Activated CD8-positive, alpha-beta T cell treated with anti-CD3 and anti-CD28 coated beads, Interleukin-2, amount 10 ng/mL, durations not matched to agents 7 days and 5 days (primary cell): ENCODE measurements around the gene ADARB1. TPM values are rescaled to one million over a fixed set of nuclear protein-coding genes. Genes with fewer than 3 reads are reported as not detected.
A peak's percentile ranks its signal among the peaks of the same experiment; 100 is the strongest.

ENCODE experiments used
- ATAC-seq: fragments of 150-1000 bp; cut with Tn5 transposase; one replicate; pipeline ENCODE4 v1.10.0; 2021; ENCODE audit warnings: moderate library complexity
- CTCF ChIA-PET: fragments of 350-600 bp; sonication (Branson Sonifier 250); formaldehyde crosslinking; loops from one replicate; lab custom pipeline; 2021; ENCODE audit warnings: antibody characterized with exemption; lab: Charles Lee
- POLR2A ChIA-PET: fragments of 350-600 bp; sonication (Branson Sonifier 250); formaldehyde crosslinking; loops from one replicate; lab custom pipeline; 2021; ENCODE audit warnings: antibody characterized with exemption; lab: Charles Lee
- DNase-seq: peaks from one replicate; pipeline ENCODE4 v3.0.0-alpha.2; 2020
- H3K27ac Mint-ChIP-seq: one replicate; pipeline ENCODE4 v1.8.0; 2021; ENCODE audit warnings: mild to moderate bottlenecking, mixed read lengths
- H3K27me3 Mint-ChIP-seq: one replicate; pipeline ENCODE4 v1.8.0; 2021; ENCODE audit warnings: low read depth, mixed read lengths
- H3K36me3 Mint-ChIP-seq: one replicate; pipeline ENCODE4 v1.8.0; 2021; ENCODE audit warnings: low read depth, mixed read lengths
- H3K4me1 Mint-ChIP-seq: one replicate; pipeline ENCODE4 v1.8.0; 2021; ENCODE audit warnings: low read depth, mixed read lengths
- H3K4me3 Mint-ChIP-seq: one replicate; pipeline ENCODE4 v1.8.0; 2021; ENCODE audit warnings: mild to moderate bottlenecking, mixed read lengths
- H3K9me3 Mint-ChIP-seq: one replicate; pipeline ENCODE4 v1.8.0; 2022; ENCODE audit warnings: mixed read lengths; ENCODE audit not compliant: insufficient read depth
- total RNA-seq, 2 experiments: library from RNA; stranded (reverse); gene quantifications; one replicate each; pipeline ENCODE4 v1.2.3, GENCODE V29; 2021

Gene ADARB1
- total RNA-seq, 2 experiments from 2014 or later = 52.9 to 66.2 TPM

- peaks cover 17% of the 10 kb centered on the region for H3K27me3 Mint-ChIP-seq
- peaks cover 42% of the 10 kb centered on the region for H3K4me1 Mint-ChIP-seq
Observed at GRCh38 chr21:45228656-45229240, 154.4 kb downstream of the ADARB1 start.

GRCh38 chr21:45231705-45232104 lies 157.3 kb downstream of the ADARB1 start:
- peaks cover 24% of the 10 kb centered on the region for H3K4me1 Mint-ChIP-seq
- ChIA-PET POLR2A (no interaction called here), CTCF (no interaction called here)
- ATAC-seq = no peak
- no peaks in the 10 kb centered on the region for H3K36me3 Mint-ChIP-seq
- peaks cover 31% of the 10 kb centered on the region for H3K27me3 Mint-ChIP-seq
- DNase-seq = no peak
- H3K27ac Mint-ChIP-seq = no peak overlapping the region
- H3K4me3 Mint-ChIP-seq = no peak overlapping the region
- no peaks in the 10 kb centered on the region for H3K9me3 Mint-ChIP-seq

More at GRCh38 chr21:45228656-45229240, 154.4 kb downstream of the ADARB1 start:
- Mint-ChIP-seq H3K9me3 (no peaks in the 10 kb centered on the region), H3K36me3 (peaks cover 2% of the 10 kb centered on the region), H3K27ac (no peak overlapping the region), H3K4me3 (no peak overlapping the region)
- ChIA-PET CTCF (interaction anchor here (0.8 to 1.1 kb wide), 2 partner anchors 21 to 89 kb away, joined by 3 to 5 read pairs; no protein-coding TSS in a partner anchor), POLR2A (no interaction called here)
- no peak for DNase-seq
- ATAC-seq = no peak

- no peaks in the 10 kb centered on the region for H3K9me3 Mint-ChIP-seq
Observed at GRCh38 chr21:45234127-45234526, 159.7 kb downstream of the ADARB1 start.

DNA sequence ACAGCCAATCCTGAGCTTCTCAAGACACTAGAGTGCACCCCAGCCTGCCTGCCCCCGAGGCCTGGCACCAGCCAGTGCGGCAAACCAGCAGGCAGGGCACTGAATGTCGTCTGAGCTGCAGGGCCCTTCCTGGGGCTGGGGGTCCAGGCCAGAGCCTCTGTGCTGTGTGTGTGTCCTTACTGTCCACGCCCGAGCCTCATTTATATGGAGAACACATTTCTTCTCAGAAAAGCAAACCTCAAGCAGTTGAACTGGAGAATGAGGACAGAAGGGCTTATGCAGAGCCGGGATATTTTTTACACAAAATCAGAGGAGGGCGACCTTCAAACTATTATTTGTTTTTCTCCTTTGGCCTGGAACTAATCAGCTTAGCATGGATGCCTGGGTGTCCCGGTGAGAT lies 160.6 kb downstream of the ADARB1 start:
- Mint-ChIP-seq H3K4me3 (no peak overlapping the region), H3K9me3 (no peaks in the 10 kb centered on the region), H3K4me1 (no peaks in the 10 kb centered on the region), H3K27me3 (peaks cover 46% of the 10 kb centered on the region), H3K27ac (no peak overlapping the region), H3K36me3 (no peaks in the 10 kb centered on the region)
- ChIA-PET CTCF (interaction anchor here (0.9 to 1.2 kb wide), 2 partner anchors 13 to 95 kb away, joined by 3 to 4 read pairs; no protein-coding TSS in a partner anchor), POLR2A (no interaction called here)
- ATAC-seq (no peak), DNase-seq (no peak)

More at GRCh38 chr21:45234127-45234526, 159.7 kb downstream of the ADARB1 start:
- peaks cover 38% of the 10 kb centered on the region for H3K27me3 Mint-ChIP-seq
- ChIA-PET CTCF (interaction anchor here (0.9 kb wide), 1 partner anchor 14 kb away, joined by 3 read pairs; no protein-coding TSS in a partner anchor), POLR2A (no interaction called here)
- no peak overlapping the region for H3K27ac Mint-ChIP-seq
- ATAC-seq (no peak), DNase-seq (no peak)
- H3K4me3 Mint-ChIP-seq = no peak overlapping the region
- no peaks in the 10 kb centered on the region for H3K4me1 Mint-ChIP-seq
- no peaks in the 10 kb centered on the region for H3K36me3 Mint-ChIP-seq

DNA sequence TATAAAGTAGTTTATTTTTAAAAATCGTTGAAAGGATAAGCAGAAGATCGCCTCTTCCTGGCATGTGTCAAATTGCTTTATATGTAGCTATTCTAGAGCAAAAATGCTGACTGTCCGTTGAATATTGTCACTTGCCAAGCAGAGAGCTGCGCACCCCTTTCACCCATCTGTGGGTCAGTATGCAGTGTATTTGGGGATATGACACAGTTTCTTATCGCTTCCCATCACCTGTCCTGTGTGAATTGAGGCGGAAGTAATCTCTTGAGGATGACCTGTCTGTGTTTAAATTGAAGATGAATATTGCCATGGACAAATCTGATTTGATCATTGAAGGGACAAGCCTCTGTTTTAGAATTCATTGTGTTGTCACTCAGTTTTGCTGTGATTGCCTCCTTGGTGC lies 161.1 kb downstream of the ADARB1 start:
- CTCF ChIA-PET = interaction anchor here (1.2 kb wide), 1 partner anchor 96 kb away, joined by 4 read pairs; no protein-coding TSS in a partner anchor
- H3K4me3 Mint-ChIP-seq = no peak overlapping the region
- no peaks in the 10 kb centered on the region for H3K4me1 Mint-ChIP-seq
- ATAC-seq (no peak), DNase-seq (no peak)
- no peak overlapping the region for H3K27ac Mint-ChIP-seq
- POLR2A ChIA-PET = no interaction called here
- H3K9me3 Mint-ChIP-seq = no peaks in the 10 kb centered on the region
- H3K36me3 Mint-ChIP-seq = no peaks in the 10 kb centered on the region
- H3K27me3 Mint-ChIP-seq = peaks cover 49% of the 10 kb centered on the region

- CTCF ChIA-PET = interaction anchor here (1.0 to 1.8 kb wide), 3 partner anchors 9 to 96 kb away, joined by 3 to 6 read pairs (median 5); no protein-coding TSS in a partner anchor
- Mint-ChIP-seq H3K4me3 (no peak overlapping the region), H3K27me3 (peaks cover 57% of the 10 kb centered on the region), H3K27ac (peak overlapping the region; percentile 17), H3K9me3 (no peaks in the 10 kb centered on the region), H3K4me1 (no peaks in the 10 kb centered on the region), H3K36me3 (no peaks in the 10 kb centered on the region)
- DNase-seq = no peak
- ATAC-seq = no peak
- POLR2A ChIA-PET = no interaction called here
Observed at GRCh38 chr21:45236481-45236880, 162.1 kb downstream of the ADARB1 start.

GRCh38 chr21:45237401-45237800 lies 163.0 kb downstream of the ADARB1 start:
- H3K27ac Mint-ChIP-seq = no peak overlapping the region
- peaks cover 7% of the 10 kb centered on the region for H3K9me3 Mint-ChIP-seq
- H3K4me1 Mint-ChIP-seq = no peaks in the 10 kb centered on the region
- no peak overlapping the region for H3K4me3 Mint-ChIP-seq
- POLR2A ChIA-PET = no interaction called here
- ATAC-seq (no peak), DNase-seq (no peak)
- CTCF ChIA-PET = interaction anchor here (1.6 to 1.8 kb wide), 2 partner anchors 10 to 97 kb away, joined by 5 to 6 read pairs; no protein-coding TSS in a partner anchor
- peaks cover 53% of the 10 kb centered on the region for H3K27me3 Mint-ChIP-seq
- H3K36me3 Mint-ChIP-seq = peaks cover 4% of the 10 kb centered on the region

DNA sequence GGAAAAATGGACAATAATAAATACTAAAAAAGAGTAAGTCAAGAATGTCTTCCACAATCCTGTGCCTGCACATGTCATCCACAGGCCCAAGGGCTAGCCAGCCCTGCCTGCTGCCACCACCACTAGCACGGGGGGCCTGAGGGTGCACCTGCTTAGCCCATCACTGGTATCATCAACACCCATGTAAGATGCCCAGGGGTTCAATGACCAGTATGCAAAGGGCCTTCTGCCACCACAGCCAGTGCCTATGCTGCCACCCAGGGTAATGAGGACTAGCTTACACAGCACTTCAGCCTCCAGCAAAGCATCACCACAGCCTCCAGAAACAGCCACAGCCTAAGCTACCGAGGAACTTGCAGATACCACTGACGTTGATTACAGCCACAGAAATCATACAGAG lies 167.0 kb downstream of the ADARB1 start:
- ChIA-PET CTCF (interaction anchor here (1.2 kb wide), 1 partner anchor 51 kb away, joined by 3 read pairs; no protein-coding TSS in a partner anchor), POLR2A (no interaction called here)
- peaks cover 8% of the 10 kb centered on the region for H3K36me3 Mint-ChIP-seq
- peaks cover 24% of the 10 kb centered on the region for H3K9me3 Mint-ChIP-seq
- no peak overlapping the region for H3K27ac Mint-ChIP-seq
- peaks cover 46% of the 10 kb centered on the region for H3K27me3 Mint-ChIP-seq
- H3K4me1 Mint-ChIP-seq = no peaks in the 10 kb centered on the region
- no peak overlapping the region for H3K4me3 Mint-ChIP-seq
- DNase-seq (no peak), ATAC-seq (no peak)

DNA sequence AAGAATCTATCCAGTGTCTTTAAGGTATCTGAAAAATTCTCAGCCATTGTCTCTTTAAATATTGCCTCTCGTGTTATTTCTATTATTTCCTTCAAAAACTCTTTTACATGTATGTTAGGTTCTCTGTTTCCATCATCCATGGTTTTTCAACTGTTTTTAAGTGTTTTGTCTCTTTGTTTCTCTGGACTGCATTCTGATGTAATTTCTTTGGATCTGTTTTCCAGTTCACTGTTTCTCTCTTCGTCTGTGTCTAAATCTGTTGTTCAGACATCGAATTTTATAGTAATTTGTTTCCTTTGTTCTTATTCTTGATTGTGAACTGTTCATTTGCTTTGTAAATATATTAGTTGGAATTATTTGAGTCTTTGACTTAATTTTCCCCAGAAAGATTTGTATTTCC lies 169.2 kb downstream of the ADARB1 start:
- POLR2A ChIA-PET = no interaction called here
- Mint-ChIP-seq H3K4me3 (no peak overlapping the region), H3K36me3 (peaks cover 8% of the 10 kb centered on the region), H3K27ac (no peak overlapping the region), H3K4me1 (no peaks in the 10 kb centered on the region), H3K9me3 (peaks cover 24% of the 10 kb centered on the region), H3K27me3 (peaks cover 36% of the 10 kb centered on the region)
- DNase-seq (no peak), ATAC-seq (no peak)
- CTCF ChIA-PET = no interaction called here

- Mint-ChIP-seq H3K36me3 (peaks cover 8% of the 10 kb centered on the region), H3K9me3 (peaks cover 24% of the 10 kb centered on the region), H3K27me3 (peaks cover 36% of the 10 kb centered on the region), H3K4me1 (no peaks in the 10 kb centered on the region), H3K4me3 (no peak overlapping the region), H3K27ac (no peak overlapping the region)
- POLR2A ChIA-PET = no interaction called here
- DNase-seq (no peak), ATAC-seq (no peak)
- CTCF ChIA-PET = no interaction called here
Observed at GRCh38 chr21:45244799-45245340, 170.5 kb downstream of the ADARB1 start.

- Mint-ChIP-seq H3K27ac (no peak overlapping the region), H3K27me3 (peaks cover 25% of the 10 kb centered on the region), H3K4me1 (no peaks in the 10 kb centered on the region), H3K9me3 (peaks cover 24% of the 10 kb centered on the region), H3K36me3 (peaks cover 8% of the 10 kb centered on the region), H3K4me3 (no peak overlapping the region)
- ATAC-seq (no peak), DNase-seq (no peak)
- POLR2A ChIA-PET = no interaction called here
- CTCF ChIA-PET = interaction anchor here (0.8 kb wide), 1 partner anchor 109 kb away, joined by 3 read pairs; no protein-coding TSS in a partner anchor
Observed at GRCh38 chr21:45246386-45247320, 172.3 kb downstream of the ADARB1 start.
